Esophagus squamous epithelium (tissue), 5 donors: ENCODE results near the gene TXLNB. TPM values are rescaled to one million over a fixed set of nuclear protein-coding genes. Genes with fewer than 3 reads are reported as not detected.

ENCODE experiments used
- DNase-seq: peaks from one replicate; lab custom pipeline; 2025; lab: John Stamatoyannopoulos, UW
- H3K27ac ChIP-seq, 4 donors: fragments of 200-600 bp; sonication (generic); one replicate each; pipeline ENCODE4 v1.5.1; 2016 to 2019; ENCODE audit warnings: mild to moderate bottlenecking in 1 of 4
- H3K27me3 ChIP-seq, 4 donors: fragments of 200-600 bp; sonication (generic); 1 replicate in 3 of 4; 2 replicates in 1 of 4; pipeline versions ENCODE4 v1.5.1 to v1.6.0; 2017 to 2021; ENCODE audit warnings: antibody characterized with exemption in 1 of 4
- H3K36me3 ChIP-seq, 3 donors: fragments of 200-600 bp; sonication (generic); one replicate each; pipeline ENCODE4 v1.5.1; 2016 to 2019
- H3K4me1 ChIP-seq, 3 donors: fragments of 200-600 bp; sonication (generic); one replicate each; pipeline ENCODE4 v1.5.1; 2017 to 2019
- H3K4me3 ChIP-seq, 4 donors: fragments of 200-600 bp; sonication (generic); 1 replicate in 3 of 4; 2 replicates in 1 of 4; pipeline ENCODE4 v1.5.1; 2016 to 2019; ENCODE audit warnings: mild to moderate bottlenecking in 2 of 4, moderate library complexity in 1 of 4
- H3K9me3 ChIP-seq, 3 donors: fragments of 200-600 bp; sonication (generic); one replicate each; pipeline ENCODE4 v1.5.1; 2016 to 2019
- CTCF ChIP-seq, 6 experiments: fragments of 450-650 bp in 4 of 6; fragments of 200-600 bp in 2 of 6; sonication (generic) in 2 of 6; IDR thresholded peaks; one replicate each; pipeline ENCODE4 v1.5.1; 2016 to 2019; ENCODE audit warnings: antibody characterized with exemption in 6 of 6, mild to moderate bottlenecking in 4 of 6, moderate library complexity in 4 of 6
- POLR2A ChIP-seq, 4 donors: fragments of 450-650 bp; IDR thresholded peaks; one replicate each; pipeline ENCODE4 v1.6.1; 2017; ENCODE audit warnings: antibody characterized with exemption in 4 of 4, mild to moderate bottlenecking in 4 of 4, moderate library complexity in 3 of 4
- WGBS, 2 donors: methylation state at CpG; one replicate each; pipeline ENCODE4 v1.1.5; 2018; 5-methylcytosine and 5-hydroxymethylcytosine counted together
- intact Hi-C: fragments of 100-400 bp; cut with DNase I; formaldehyde crosslinking; loops from one replicate; pipeline ENCODE4 v1.15.0; 2022
- total RNA-seq, 4 donors: library from RNA; depleted of rRNA; stranded (reverse); fragments of >200 nt; gene quantifications; one replicate each; pipeline ENCODE4 v1.1.0, GENCODE V29; 2016
- donor health status: DM: yes; HTN: yes; CAD: no.

The TXLNB gene
- total RNA-seq, 4 donors from 2014 or later: 0.04 to 1.1 (median 0.24) TPM

GRCh38 chr6:139270249-139270648, 21.5 kb downstream of the TXLNB start:
- Histone ChIP-seq H3K36me3 (no peaks in the 10 kb centered on the region), H3K27me3 (no peaks in the 10 kb centered on the region), H3K27ac (no peak overlapping the region), H3K9me3 (no peaks in the 10 kb centered on the region), H3K4me1 (no peaks in the 10 kb centered on the region), H3K4me3 (no peak overlapping the region)
- intact Hi-C loops: no loop called here
- 90 to 97% methylated on average over 5 of the region's 5 CpGs for WGBS, 2 donors
- no peak for DNase-seq
- TF ChIP-seq POLR2A (IDR thresholded peaks at IDR 0.05): no peak
- no peak for TF ChIP-seq CTCF (IDR thresholded peaks at IDR 0.05)

- DNase-seq: no peak
- intact Hi-C loops: no loop called here
- WGBS, 2 donors: 89 to 95% methylated on average over 2 of the region's 2 CpGs
- Histone ChIP-seq H3K27me3 (no peaks in the 10 kb centered on the region), H3K4me1 (no peaks in the 10 kb centered on the region), H3K4me3 (no peak overlapping the region), H3K27ac (no peak overlapping the region), H3K36me3 (no peaks in the 10 kb centered on the region), H3K9me3 (no peaks in the 10 kb centered on the region)
- no peak for TF ChIP-seq POLR2A (IDR thresholded peaks at IDR 0.05)
- TF ChIP-seq CTCF (IDR thresholded peaks at IDR 0.05): no peak
Observed at GRCh38 chr6:139265512-139266190, 26.1 kb downstream of the TXLNB start.

GRCh38 chr6:139262519-139263300, 29.1 kb downstream of the TXLNB start:
- WGBS, 2 donors: 50 to 62% methylated on average over 13 of the region's 13 CpGs
- Histone ChIP-seq H3K27me3 (no peaks in the 10 kb centered on the region), H3K36me3 (no peaks in the 10 kb centered on the region), H3K9me3 (no peaks in the 10 kb centered on the region), H3K27ac (peak overlapping the region in 1 of 4 donors; percentile 11), H3K4me1 (no peaks in the 10 kb centered on the region), H3K4me3 (no peak overlapping the region)
- no peak for TF ChIP-seq CTCF (IDR thresholded peaks at IDR 0.05)
- TF ChIP-seq POLR2A (IDR thresholded peaks at IDR 0.05): no peak
- intact Hi-C loops: no loop called here
- no peak for DNase-seq

- TF ChIP-seq CTCF (IDR thresholded peaks at IDR 0.05): no peak
- TF ChIP-seq POLR2A (IDR thresholded peaks at IDR 0.05): no peak
- DNase-seq: no peak
- Histone ChIP-seq H3K27me3 (no peaks in the 10 kb centered on the region), H3K36me3 (no peaks in the 10 kb centered on the region), H3K9me3 (no peaks in the 10 kb centered on the region), H3K27ac (peak overlapping the region in 1 of 4 donors; percentile 19), H3K4me3 (no peak overlapping the region), H3K4me1 (no peaks in the 10 kb centered on the region)
- intact Hi-C loops: no loop called here
- WGBS, 2 donors: 73 to 80% methylated on average over 2 to 5 of the region's 5 CpGs
Observed at GRCh38 chr6:139257821-139258398, 33.9 kb downstream of the TXLNB start.

GRCh38 chr6:139257291-139257690, 34.5 kb downstream of the TXLNB start:
- TF ChIP-seq CTCF (IDR thresholded peaks at IDR 0.05): no peak
- TF ChIP-seq POLR2A (IDR thresholded peaks at IDR 0.05): no peak
- WGBS, 2 donors: 70 to 86% methylated on average over 3 of the region's 3 CpGs
- H3K27me3 ChIP-seq: no peaks in the 10 kb centered on the region
- DNase-seq: no peak
- no peak overlapping the region for H3K4me3 ChIP-seq
- H3K4me1 ChIP-seq: no peaks in the 10 kb centered on the region
- H3K27ac ChIP-seq: no peak overlapping the region
- no peaks in the 10 kb centered on the region for H3K9me3 ChIP-seq
- H3K36me3 ChIP-seq: no peaks in the 10 kb centered on the region
- intact Hi-C loops: no loop called here
